ENCODE data around the gene MKLN1.
"Not testable (repeated sequence)": the region's sequence is repeated elsewhere in the genome, so short reads cannot be mapped to it uniquely, and the experiment has no call there.

GRCh38 chr7:131515471-131515870 lies 187.8 kb downstream of the MKLN1 start:
- TF ChIP-seq CTCF, POLR2A (IDR thresholded peaks at IDR 0.05): not testable (repeated sequence)
